NCI-H187 (cell line): ENCODE measurements around the gene EFHC2.

ENCODE experiments used
- DNase-seq, 2 experiments: peaks; one replicate each; lab custom pipeline; 2025; lab: John Stamatoyannopoulos, UW

EFHC2 gene

DNA sequence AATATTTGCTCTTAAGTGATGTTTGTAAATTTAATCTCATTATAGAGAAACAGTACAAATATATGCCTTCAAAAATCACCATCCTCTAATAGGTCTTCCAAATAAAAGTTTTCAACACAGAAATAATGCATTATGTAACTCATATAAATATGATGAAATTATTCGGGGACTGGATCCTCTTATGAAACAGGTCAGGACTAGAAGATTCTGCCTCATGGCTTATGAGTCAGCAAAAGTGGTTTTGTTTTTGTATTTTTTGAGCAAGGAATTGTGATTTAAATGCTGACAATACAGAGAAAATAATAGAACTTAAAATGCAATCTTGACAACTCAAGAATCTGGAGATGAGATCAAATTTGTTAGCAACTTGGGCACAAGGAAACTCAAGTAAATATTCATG, 190.6 kb downstream of the EFHC2 start:
- DNase-seq, result no peak

DNA sequence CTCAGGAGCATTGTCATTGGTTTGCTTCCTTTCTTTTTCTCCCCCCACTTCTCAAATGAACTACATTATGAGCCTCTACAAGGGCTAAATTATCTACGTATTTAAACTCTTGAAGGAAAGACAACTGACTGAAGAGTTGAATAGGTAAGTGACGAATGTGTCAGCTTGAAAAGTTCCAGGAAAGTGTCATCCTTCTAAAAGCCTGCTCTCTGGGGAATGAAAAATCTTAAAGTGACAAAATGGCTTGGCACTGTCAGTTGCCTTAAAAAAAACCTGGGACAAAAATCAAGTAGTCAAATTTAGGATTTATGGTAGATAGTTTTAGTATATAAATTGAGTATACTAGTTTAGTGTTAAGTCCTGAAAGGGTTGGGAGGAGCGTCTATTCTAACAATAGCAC, 196.3 kb downstream of the EFHC2 start:
- DNase-seq, result no peak

DNA sequence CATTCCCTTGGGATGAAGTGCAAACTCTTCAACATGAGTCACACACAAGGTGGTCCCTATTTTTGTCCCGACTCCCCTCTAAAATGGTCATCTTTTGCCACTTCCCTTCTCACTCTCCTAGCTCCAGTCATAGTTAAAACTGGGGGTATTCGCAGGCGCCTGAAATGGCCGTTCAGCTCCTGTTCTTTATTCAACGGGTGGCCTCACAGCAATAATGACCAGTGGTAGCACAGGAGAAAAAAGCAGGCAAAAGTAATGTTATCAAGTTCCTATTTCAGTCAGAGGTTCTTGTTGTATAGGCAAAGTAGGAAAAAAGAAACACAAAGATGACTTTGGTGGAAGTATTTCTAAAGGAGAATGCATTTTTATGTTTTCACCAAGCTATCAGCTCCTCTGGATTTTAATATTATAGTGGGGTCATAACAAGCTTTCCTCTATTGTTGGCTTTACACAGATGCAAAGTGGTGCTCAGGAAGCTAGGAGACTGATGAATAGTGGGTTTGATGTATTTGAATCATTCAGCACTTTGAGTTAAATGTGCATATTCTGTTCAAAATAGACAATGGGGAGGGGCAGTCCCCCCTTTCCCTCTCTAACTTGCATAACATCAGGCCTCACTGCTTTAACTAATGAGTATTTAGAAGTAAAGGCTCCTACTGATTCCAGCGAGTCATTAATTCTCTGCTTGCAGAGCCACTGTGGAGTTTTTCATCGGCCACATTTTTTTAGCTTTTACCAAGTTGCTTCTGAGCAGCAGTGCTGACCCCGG, 199.1 kb downstream of the EFHC2 start:
- DNase-seq, result no peak

DNA sequence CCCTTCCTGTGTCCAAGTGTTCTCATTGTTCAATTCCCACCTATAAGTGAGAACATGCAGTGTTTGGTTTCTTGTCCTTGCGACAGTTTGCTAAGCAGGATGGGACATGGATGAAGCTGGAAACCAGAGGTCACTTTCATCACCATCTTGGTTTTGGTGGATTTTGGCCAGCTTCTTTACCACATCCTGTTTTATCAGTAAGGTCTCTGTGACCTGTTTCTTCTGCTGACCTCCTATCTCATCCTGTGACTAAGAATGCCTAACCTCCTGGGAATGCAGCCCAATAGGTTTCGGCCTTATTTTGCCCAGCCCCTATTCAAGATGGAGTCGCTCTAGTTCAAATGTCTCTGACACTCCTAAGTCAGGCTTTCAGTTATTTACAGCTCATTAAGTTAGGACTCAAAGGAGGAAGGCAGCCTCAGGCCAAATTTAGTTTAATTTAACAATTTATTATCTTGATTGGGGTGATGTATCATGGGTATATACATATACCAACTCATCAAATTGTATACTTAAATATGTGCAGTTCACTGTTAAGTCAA, 200.3 kb downstream of the EFHC2 start:
- DNase-seq, result no peak

DNA sequence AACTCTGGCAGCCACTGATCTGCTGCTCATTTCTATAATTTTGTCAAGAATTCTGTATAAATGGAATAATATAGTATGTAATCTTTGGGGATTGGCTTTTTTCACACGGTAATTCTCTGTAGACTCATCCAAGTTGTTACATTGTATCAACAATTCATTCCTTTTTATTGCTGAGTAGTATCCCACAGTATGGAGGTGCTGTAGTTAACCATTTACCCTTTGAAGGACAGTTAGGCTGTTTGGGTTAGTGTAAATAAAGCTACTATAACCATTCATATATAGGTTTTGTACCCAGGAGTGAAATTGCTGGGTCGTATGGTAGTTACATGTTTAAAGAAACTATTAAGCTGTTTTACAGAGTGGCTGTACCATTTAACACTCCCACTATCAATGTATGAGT, 213.3 kb downstream of the EFHC2 start:
- DNase-seq, result no peak

DNA sequence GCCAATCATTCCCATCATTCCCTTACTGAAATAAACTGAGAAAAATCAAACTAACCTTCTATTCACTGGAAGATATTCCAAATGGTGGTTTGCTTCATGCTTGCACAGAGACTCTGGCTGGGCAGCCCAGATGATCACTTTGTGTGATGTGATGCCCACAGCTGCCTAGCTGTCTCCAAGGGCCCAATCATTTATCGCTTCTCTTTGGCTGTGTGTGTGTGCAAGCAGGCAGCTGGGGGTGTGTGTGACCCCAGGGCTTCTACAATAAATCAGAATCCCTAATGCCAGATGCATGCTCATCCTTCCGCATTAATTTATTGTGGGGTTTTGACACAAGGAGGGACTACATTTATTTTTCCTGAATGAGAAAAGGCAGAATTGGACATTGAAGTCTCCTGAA, 230.1 kb downstream of the EFHC2 start:
- DNase-seq, result no peak

DNA sequence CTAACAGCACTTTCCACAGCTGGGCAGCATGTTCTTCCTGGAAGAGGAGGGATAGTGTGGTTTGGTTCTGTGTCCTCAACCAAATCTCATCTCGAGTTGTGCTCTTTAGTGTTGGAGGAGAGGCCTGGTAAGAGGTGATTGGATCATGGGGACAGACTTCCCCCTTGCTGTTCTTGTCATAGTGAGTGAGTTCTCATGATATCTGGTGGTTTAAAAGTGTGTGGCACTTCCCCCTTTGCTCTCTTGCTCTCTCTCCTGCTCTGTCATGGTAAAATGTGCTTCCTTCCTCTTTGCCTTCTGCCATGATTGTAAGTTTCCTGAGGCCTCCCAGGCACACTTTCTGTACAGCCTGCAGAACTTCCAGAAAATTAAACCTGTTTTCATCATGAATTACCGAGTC, 236.6 kb downstream of the EFHC2 start:
- DNase-seq, result no peak

DNA sequence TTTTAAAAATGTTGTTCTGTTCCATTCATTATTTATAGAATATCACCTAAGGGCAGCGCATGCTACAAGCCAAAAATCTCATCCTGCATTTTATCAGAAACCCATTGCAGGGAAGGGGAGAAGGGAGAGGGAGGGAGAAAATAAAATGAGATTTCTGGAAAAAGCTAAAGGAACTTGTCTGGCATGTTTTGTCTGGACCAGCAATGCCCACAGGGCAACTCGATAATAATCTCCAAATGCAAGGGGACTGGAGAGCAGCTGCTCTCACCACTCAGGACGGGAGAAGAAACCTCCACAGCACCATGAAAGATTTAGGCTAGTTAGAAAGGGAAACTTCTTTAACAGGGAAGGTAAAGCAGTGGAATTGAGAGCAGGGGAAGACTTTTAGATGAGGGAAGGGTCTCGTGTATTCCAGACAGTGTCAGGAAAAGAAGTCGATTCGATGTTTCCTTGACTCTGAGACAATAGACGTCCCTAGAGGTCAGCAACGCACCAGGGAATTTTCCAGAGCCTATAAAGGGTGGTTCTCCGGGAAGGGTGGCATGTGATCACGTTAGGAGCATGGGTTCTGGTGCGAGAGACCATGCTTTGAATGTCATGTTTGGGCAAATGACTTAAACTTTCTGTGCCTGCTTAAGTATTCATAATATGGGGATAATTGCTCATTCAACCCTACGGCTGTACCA, 238.1 kb downstream of the EFHC2 start:
- DNase-seq, result no peak

DNA sequence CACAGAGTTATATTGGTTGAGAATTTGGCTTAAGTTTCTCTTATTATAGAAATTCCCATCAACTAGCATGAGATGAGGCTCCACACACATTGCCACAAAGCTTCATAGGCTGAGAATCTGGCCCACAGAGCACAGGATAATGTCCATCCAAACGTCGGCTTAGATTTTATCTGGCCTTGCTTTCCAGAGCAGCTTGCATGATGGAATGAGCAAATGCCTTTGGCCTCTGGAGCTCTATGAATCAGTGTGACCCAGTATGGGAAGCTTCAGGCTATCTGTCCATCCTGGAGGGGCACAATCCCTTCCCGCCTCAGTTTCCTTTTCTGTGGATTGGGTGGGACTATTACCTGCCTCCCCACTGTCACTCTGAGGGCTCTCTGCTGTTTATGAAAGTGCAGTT, 238.8 kb downstream of the EFHC2 start:
- no peak for DNase-seq

DNA sequence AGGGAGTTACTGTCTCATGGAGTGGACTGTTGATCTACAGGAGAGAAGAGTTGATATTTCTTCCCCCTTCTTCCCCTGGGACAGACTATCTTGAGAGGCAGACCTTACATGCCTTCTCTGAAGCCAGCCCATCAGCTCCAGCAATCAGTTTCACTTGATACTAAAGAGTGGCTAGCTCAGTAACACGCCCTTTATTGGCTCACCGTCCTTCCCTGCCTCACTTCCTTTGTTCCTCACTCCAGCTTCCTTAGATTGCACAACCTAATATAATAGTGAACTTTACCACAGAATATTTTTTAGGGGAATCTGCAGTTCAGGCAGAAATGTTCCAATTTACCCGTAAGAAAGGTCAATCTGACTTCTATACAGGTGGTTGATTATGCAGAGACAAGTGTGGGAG, 242.2 kb downstream of the EFHC2 start:
- DNase-seq, result no peak

DNA sequence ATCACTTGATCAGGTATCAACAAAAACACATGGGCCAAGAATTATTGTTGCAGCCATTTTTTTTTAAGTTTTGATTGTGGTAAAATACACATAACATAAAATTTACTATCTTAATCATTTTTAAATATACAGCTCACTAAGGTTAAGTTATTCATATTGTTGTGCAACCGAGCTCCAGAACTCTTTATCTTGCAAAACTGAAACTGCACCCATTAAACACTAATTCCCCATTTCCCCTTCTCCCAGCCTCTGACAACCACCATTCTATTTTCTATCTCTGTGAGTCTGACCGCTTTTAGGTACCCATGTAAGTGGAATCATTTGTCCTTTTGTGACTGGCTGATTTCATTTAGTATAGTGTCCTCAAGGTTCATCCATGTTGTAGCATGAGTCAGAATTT, 244.1 kb downstream of the EFHC2 start:
- DNase-seq, result no peak
